Stimulated activated CD8-positive, alpha-beta memory T cell treated with anti-CD3 and anti-CD28 coated beads, Interleukin-4, amount 100 ng/mL, for 1 hour (primary cell): Measurements from ENCODE around the gene UBXN6.

Experiments
- DNase-seq, 2 donors: peaks; one replicate each; pipeline ENCODE4 v3.0.0-alpha.2; 2020; ENCODE audit warnings: low read depth in 2 of 2, low spot score in 1 of 2

The UBXN6 gene

GRCh38 chr19:4409123-4409933, 48.3 kb downstream of the UBXN6 start:
- no peak for DNase-seq

- DNase-seq: no peak
These were observed 51.0 kb downstream of the UBXN6 start for GRCh38 chr19:4406626-4407025.

GRCh38 chr19:4405977-4406376, 51.6 kb downstream of the UBXN6 start:
- no peak for DNase-seq

- no peak for DNase-seq
These were observed 54.4 kb downstream of the UBXN6 start for GRCh38 chr19:4403005-4403761.

- DNase-seq: peak; percentile 92 to 97
These were observed 55.2 kb downstream of the UBXN6 start, which contains the start of gene CHAF1A for GRCh38 chr19:4402171-4403004. Gene CHAF1A (plus strand): TSS chr19:4402640. CDS start chr19:4402763, 123 bp downstream.

- no peak for DNase-seq
These were observed 55.8 kb downstream of the UBXN6 start for GRCh38 chr19:4401769-4402170.

- DNase-seq: peak; percentile 88 to 89
These were observed 57.3 kb downstream of the UBXN6 start, which contains the start of gene SH3GL1 for GRCh38 chr19:4400135-4400936. Gene SH3GL1 (minus strand): TSS chr19:4400547. CDS start chr19:4400368, 179 bp downstream.

- DNase-seq: no peak
These were observed 57.8 kb downstream of the UBXN6 start for GRCh38 chr19:4399812-4400134.

GRCh38 chr19:4396949-4397783, 60.4 kb downstream of the UBXN6 start:
- DNase-seq: no peak
